CD4-positive, alpha-beta T cell treated with Interferon alpha-2 for 1 hour (primary cell): ENCODE results near the gene MDFIC2.
A peak's percentile ranks its signal among the peaks of the same experiment; 100 is the strongest.
"Not testable (repeated sequence)": the region's sequence is repeated elsewhere in the genome, so short reads cannot be mapped to it uniquely, and the experiment has no call there.

Source experiments
- DNase-seq, 2 donors: peaks; one replicate each; pipeline ENCODE4 v3.0.0-alpha.2; 2020 to 2022

Gene MDFIC2

GRCh38 chr3:70312336-70312735, at the start of gene MDFIC2:
Gene MDFIC2, minus strand, starts transcription at chr3:70312638. Its CDS starts 665 bp downstream, at chr3:70311973.
- DNase-seq: no peak

- no peak for DNase-seq
These were observed 48.7 kb upstream of the MDFIC2 start for GRCh38 chr3:70360979-70361760.

- no peak for DNase-seq
These were observed 47.3 kb upstream of the MDFIC2 start for GRCh38 chr3:70359711-70360110.

GRCh38 chr3:70358978-70359580, 46.6 kb upstream of the MDFIC2 start:
- peak in 1 of 2 donors; percentile 1 for DNase-seq

GRCh38 chr3:70352215-70352614, 39.8 kb upstream of the MDFIC2 start:
- DNase-seq: no peak

GRCh38 chr3:70342149-70342548, 29.7 kb upstream of the MDFIC2 start:
- no peak for DNase-seq

GRCh38 chr3:70336885-70337284, 24.4 kb upstream of the MDFIC2 start:
- not testable (repeated sequence) for DNase-seq

- DNase-seq: no peak
These were observed 20.6 kb upstream of the MDFIC2 start for GRCh38 chr3:70333080-70333479.

GRCh38 chr3:70315021-70315420, 2.6 kb upstream of the MDFIC2 start:
- DNase-seq: no peak

- no peak for DNase-seq
These were observed 1.6 kb downstream of the MDFIC2 start for GRCh38 chr3:70310809-70311208.

GRCh38 chr3:70309591-70309990, 2.8 kb downstream of the MDFIC2 start:
- DNase-seq: no peak

GRCh38 chr3:70308760-70309159, 3.7 kb downstream of the MDFIC2 start:
- no peak for DNase-seq

GRCh38 chr3:70306736-70307135, 5.7 kb downstream of the MDFIC2 start:
- DNase-seq: no peak

- no peak for DNase-seq
These were observed 14.1 kb downstream of the MDFIC2 start for GRCh38 chr3:70298385-70298784.

- no peak for DNase-seq
These were observed 21.3 kb downstream of the MDFIC2 start for GRCh38 chr3:70291097-70291482.

- DNase-seq: not testable (repeated sequence)
These were observed 21.9 kb downstream of the MDFIC2 start for GRCh38 chr3:70290431-70291096.

- no peak for DNase-seq
These were observed 30.8 kb downstream of the MDFIC2 start for GRCh38 chr3:70281663-70282062.

- no peak for DNase-seq
These were observed 35.1 kb downstream of the MDFIC2 start for GRCh38 chr3:70277304-70277703.

- DNase-seq: no peak
These were observed 35.5 kb downstream of the MDFIC2 start for GRCh38 chr3:70276901-70277300.

GRCh38 chr3:70273492-70273891, 38.9 kb downstream of the MDFIC2 start:
- DNase-seq: no peak

GRCh38 chr3:70272798-70273197, 39.6 kb downstream of the MDFIC2 start:
- no peak for DNase-seq

- no peak for DNase-seq
These were observed 48.2 kb downstream of the MDFIC2 start for GRCh38 chr3:70264122-70264780.

GRCh38 chr3:70261283-70261682, 51.2 kb downstream of the MDFIC2 start:
- no peak for DNase-seq
